ENCODE measurements around the gene MAGI3. TPM values are rescaled to one million over a fixed set of nuclear protein-coding genes. Genes with fewer than 3 reads are reported as not detected.
"Not testable (repeated sequence)": the region's sequence is repeated elsewhere in the genome, so short reads cannot be mapped to it uniquely, and the experiment has no call there.

MAGI3 gene
- total RNA-seq, 1 experiment from 2014 or later = 7.2 TPM

DNA sequence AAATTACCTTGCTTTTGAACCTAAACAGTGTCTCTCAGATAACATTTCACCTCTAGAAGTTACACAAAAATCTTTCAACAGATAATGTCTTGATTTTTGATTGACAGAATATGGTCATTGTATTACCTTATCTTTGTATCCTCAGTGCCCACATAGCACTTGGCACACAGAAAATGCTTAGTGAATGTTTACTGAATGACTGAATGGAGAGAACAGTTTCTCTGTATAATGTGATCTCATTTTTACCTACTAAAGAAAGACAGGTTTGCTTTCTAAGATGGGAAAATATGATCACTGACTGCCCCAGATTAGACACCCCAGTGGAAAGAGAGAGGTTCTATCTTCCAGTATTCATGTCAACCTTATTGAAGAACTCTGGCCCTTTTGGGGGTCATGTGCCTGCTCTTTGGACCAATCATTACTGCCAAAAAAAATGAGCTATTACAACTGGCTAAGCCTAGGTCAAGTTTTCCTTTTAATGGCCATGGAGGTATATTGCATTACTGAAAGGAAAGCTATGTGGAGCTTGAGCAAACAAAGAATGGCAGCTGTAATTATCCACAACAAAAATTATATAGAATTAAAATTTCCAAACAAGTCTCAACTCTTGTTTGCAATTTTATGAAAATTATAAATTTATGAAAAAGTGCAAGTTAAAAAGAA, 117.4 kb downstream of the MAGI3 start:
- CTCF ChIA-PET = no interaction called here
- POLR2A ChIA-PET (ENCODE audit: unreplicated experiment) = no interaction called here
- H3K4me2 ChIP-seq (ENCODE audit: low read length) = no peak overlapping the region
- TF ChIP-seq EZH2 (IDR thresholded peaks at IDR 0.05; ENCODE audit: low read length, unreplicated experiment) (no peak), CTCF (conservative IDR thresholded peaks at IDR 0.05; ENCODE audit: low read depth, low read length) (no peak), EZH2phosphoT487 (IDR thresholded peaks at IDR 0.05; ENCODE audit: borderline replicate concordance, low read length) (no peak)
- no peak overlapping the region for H3K4me3 ChIP-seq (ENCODE audit: low read length)
- DNase-seq = no peak
- H3K9me3 ChIP-seq (ENCODE audit: low read length) = peaks cover 15% of the 10 kb centered on the region; the same call in 1 of the 2 replicates
- no peaks in the 10 kb centered on the region for H3F3A ChIP-seq (ENCODE audit: low read length, unreplicated experiment)
- intact Hi-C loops (cut with micrococcal nuclease) = no loop called here
- no peak overlapping the region for H2AFZ ChIP-seq (ENCODE audit: low read length)
- no peak for ATAC-seq
- no peaks in the 10 kb centered on the region for H3K9me2 ChIP-seq (replicated peaks; ENCODE audit: low read length)
- no peaks in the 10 kb centered on the region for H3K4me1 ChIP-seq (ENCODE audit: insufficient read depth, low read length)
- no peaks in the 10 kb centered on the region for H3K79me2 ChIP-seq (ENCODE audit: low read length)
- H4K20me1 ChIP-seq (ENCODE audit: low read length) = no peaks in the 10 kb centered on the region
- no peaks in the 10 kb centered on the region for H3K27me3 ChIP-seq (ENCODE audit: low read length)
- no peaks in the 10 kb centered on the region for H3K36me3 ChIP-seq (ENCODE audit: low read depth, low read length)
- BruUV-seq (replicated peaks) = no TSS peak
- no peak overlapping the region for H3K9ac ChIP-seq (ENCODE audit: low read length)
- H3K27ac ChIP-seq (ENCODE audit: low read length) = no peak overlapping the region

- no peak for ATAC-seq
- intact Hi-C loops (cut with micrococcal nuclease) = no loop called here
- TF ChIP-seq EZH2 (IDR thresholded peaks at IDR 0.05; ENCODE audit: low read length, unreplicated experiment) = no peak
- peaks cover 15% of the 10 kb centered on the region; the same call in 1 of the 2 replicates for H3K9me3 ChIP-seq (ENCODE audit: low read length)
- H3K27me3 ChIP-seq (ENCODE audit: low read length) = no peaks in the 10 kb centered on the region
- H3K9ac ChIP-seq (ENCODE audit: low read length) = no peak overlapping the region
- DNase-seq = no peak
- H2AFZ ChIP-seq (ENCODE audit: low read length) = no peak overlapping the region
- H3K9me2 ChIP-seq (replicated peaks; ENCODE audit: low read length) = no peaks in the 10 kb centered on the region
- H3K4me3 ChIP-seq (ENCODE audit: low read length) = no peak overlapping the region
- no peaks in the 10 kb centered on the region for H3F3A ChIP-seq (ENCODE audit: low read length, unreplicated experiment)
- H3K36me3 ChIP-seq (ENCODE audit: low read depth, low read length) = no peaks in the 10 kb centered on the region
- ChIA-PET POLR2A (ENCODE audit: unreplicated experiment) (no interaction called here), CTCF (no interaction called here)
- no TSS peak for BruUV-seq (replicated peaks)
- H3K4me2 ChIP-seq (ENCODE audit: low read length) = no peak overlapping the region
- no peak overlapping the region for H3K27ac ChIP-seq (ENCODE audit: low read length)
- H4K20me1 ChIP-seq (ENCODE audit: low read length) = no peaks in the 10 kb centered on the region
- H3K79me2 ChIP-seq (ENCODE audit: low read length) = no peaks in the 10 kb centered on the region
- H3K4me1 ChIP-seq (ENCODE audit: insufficient read depth, low read length) = no peaks in the 10 kb centered on the region
These were observed 118.2 kb downstream of the MAGI3 start for GRCh38 chr1:113508364-113509164.

GRCh38 chr1:113509766-113510165, 119.5 kb downstream of the MAGI3 start:
- intact Hi-C loops (cut with micrococcal nuclease); H3F3A ChIP-seq (ENCODE audit: low read length, unreplicated experiment); H3K9me2 ChIP-seq (replicated peaks; ENCODE audit: low read length); DNase-seq; H3K79me2 ChIP-seq (ENCODE audit: low read length); H3K27me3 ChIP-seq (ENCODE audit: low read length); H4K20me1 ChIP-seq (ENCODE audit: low read length); ATAC-seq; H3K9ac ChIP-seq (ENCODE audit: low read length); BruUV-seq (replicated peaks); H3K4me2 ChIP-seq (ENCODE audit: low read length); H3K4me3 ChIP-seq (ENCODE audit: low read length); H3K4me1 ChIP-seq (ENCODE audit: insufficient read depth, low read length); H3K27ac ChIP-seq (ENCODE audit: low read length); H3K36me3 ChIP-seq (ENCODE audit: low read depth, low read length); H2AFZ ChIP-seq (ENCODE audit: low read length); POLR2A ChIA-PET (ENCODE audit: unreplicated experiment); CTCF ChIA-PET: not testable (repeated sequence)
- peaks cover 15% of the 10 kb centered on the region; the same call in 1 of the 2 replicates for H3K9me3 ChIP-seq (ENCODE audit: low read length)

Data from PC-3 (cell line).